Spleen (tissue), 7 donors: ENCODE measurements around the gene GRIK5.

ENCODE experiments used
- CTCF ChIP-seq, 11 experiments: fragments of 200-600 bp in 7 of 11; fragments of 450-650 bp in 4 of 11; sonication (generic) in 4 of 11; IDR thresholded peaks in 8 of 11; conservative IDR thresholded peaks in 3 of 11; 1 replicate in 7 of 11; 2 replicates in 4 of 11; pipeline versions ENCODE4 v1.4.0 to v1.8.0; 2016 to 2021; ENCODE audit warnings: antibody characterized with exemption in 11 of 11, inconsistent platforms in 4 of 11, mild to moderate bottlenecking in 1 of 11
- POLR2A ChIP-seq, 3 donors: fragments of 450-650 bp; IDR thresholded peaks; one replicate each; pipeline ENCODE4 v1.5.1; 2017; ENCODE audit warnings: antibody characterized with exemption in 3 of 3, mild to moderate bottlenecking in 1 of 3
- POLR2AphosphoS5 ChIP-seq, 3 donors: sonication (generic); formaldehyde crosslinking; IDR thresholded peaks; one replicate each; pipeline ENCODE4 v1.5.1; 2017; ENCODE audit warnings: antibody characterized with exemption in 3 of 3
- donor health status: DM: no; HTN: no; CAD: no; lungs with moderate emphysema.
- donor health status: DM: no; HTN: no; CAD: no.
- donor health status: DM: no; HTN: no; CAD: no.

- no peak for TF ChIP-seq CTCF (IDR thresholded peaks at IDR 0.05 in 8 of 11, conservative IDR thresholded peaks at IDR 0.05 in 3 of 11)
- no peak for TF ChIP-seq POLR2A (IDR thresholded peaks at IDR 0.05)
- TF ChIP-seq POLR2AphosphoS5 (IDR thresholded peaks at IDR 0.05) = no peak
Measured at GRCh38 chr19:42052241-42052863, 17.7 kb downstream of the GRIK5 start.
